HUES64 (cell line): ENCODE data around the gene ACTL8.

Experiments used
- H3K27ac ChIP-seq: 2 replicates; pipeline ENCODE4 v1.7.0; 2013; ENCODE audit warnings: low read depth, low read length, inconsistent platforms
- H3K27me3 ChIP-seq: 2 replicates; pipeline ENCODE4 v1.6.1; 2013; ENCODE audit warnings: mild to moderate bottlenecking, low read length; ENCODE audit not compliant: insufficient read depth
- H3K36me3 ChIP-seq: 2 replicates; pipeline ENCODE4 v1.6.1; 2013; ENCODE audit warnings: mild to moderate bottlenecking, low read length; ENCODE audit not compliant: insufficient read depth
- H3K4me1 ChIP-seq: 2 replicates; pipeline ENCODE4 v1.6.1; 2013; ENCODE audit warnings: mild to moderate bottlenecking, low read length, moderate library complexity; ENCODE audit not compliant: insufficient read depth
- H3K4me3 ChIP-seq: 2 replicates; pipeline ENCODE4 v1.5.1; 2013; ENCODE audit warnings: mild to moderate bottlenecking, low read length, moderate library complexity
- H3K9ac ChIP-seq: 2 replicates; pipeline ENCODE4 v1.6.1; 2013; ENCODE audit warnings: mild to moderate bottlenecking, low read depth, low read length
- H3K9me3 ChIP-seq: 2 replicates; pipeline ENCODE4 v1.6.1; 2013; ENCODE audit warnings: low read depth, low read length; ENCODE audit not compliant: insufficient read depth
- WGBS: fragments of 150-250, 120-280 bp; methylation state at CpG from one replicate; pipeline ENCODE4 v1.1.7; 2013; ENCODE audit warnings: missing lambda C conversion rate; 5-methylcytosine and 5-hydroxymethylcytosine counted together

ACTL8 gene

GRCh38 chr1:17772615-17773212, 17.6 kb downstream of the ACTL8 start:
- H3K27ac ChIP-seq, result no peak overlapping the region
- no peak overlapping the region for H3K4me3 ChIP-seq
- H3K36me3 ChIP-seq, result no peaks in the 10 kb centered on the region
- no peak overlapping the region for H3K9ac ChIP-seq
- H3K9me3 ChIP-seq, result no peaks in the 10 kb centered on the region
- no peaks in the 10 kb centered on the region for H3K27me3 ChIP-seq
- 88% methylated on average over 14 of the region's 14 CpGs for WGBS
- H3K4me1 ChIP-seq, result peaks cover 16% of the 10 kb centered on the region; the same call in 1 of the 2 replicates

DNA sequence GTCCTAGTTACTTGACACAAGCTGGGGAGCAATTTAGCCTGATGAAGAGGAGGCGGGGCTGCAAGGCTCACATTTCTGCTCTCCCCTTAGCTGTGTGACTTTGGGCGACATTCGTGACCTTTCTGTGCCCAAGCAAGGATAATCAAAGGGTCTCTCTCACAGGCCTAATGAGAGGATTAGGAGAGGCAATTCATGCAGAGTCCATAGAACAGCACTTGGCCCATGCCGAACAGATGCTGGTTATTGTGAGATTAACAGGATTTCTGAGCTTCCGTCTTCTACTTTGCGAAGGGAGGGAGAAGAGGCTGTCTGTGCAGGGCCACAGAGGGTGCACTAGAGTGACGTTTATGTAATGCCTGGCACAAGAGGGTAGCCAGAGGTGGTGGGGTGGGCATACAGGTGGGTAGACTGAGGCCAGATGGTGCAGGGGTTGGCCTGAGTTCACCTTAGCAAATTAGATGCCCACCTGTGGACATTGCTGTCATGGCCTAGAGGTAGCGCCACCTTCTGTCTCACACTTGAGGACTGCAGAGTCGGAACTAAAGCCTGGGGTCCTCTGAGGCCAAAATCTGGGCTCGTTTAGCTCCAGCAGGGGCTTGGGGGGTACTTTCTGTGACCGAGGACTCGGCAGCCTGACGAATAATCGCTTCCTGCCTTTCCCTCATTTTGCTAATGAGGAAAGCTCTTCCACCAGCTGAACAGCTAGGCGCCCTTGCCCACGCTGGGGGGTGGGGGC, 18.6 kb downstream of the ACTL8 start:
- no peak overlapping the region for H3K4me3 ChIP-seq
- no peaks in the 10 kb centered on the region for H3K36me3 ChIP-seq
- H3K9me3 ChIP-seq, result no peaks in the 10 kb centered on the region
- 83% methylated on average over 16 of the region's 16 CpGs for WGBS
- peaks cover 10% of the 10 kb centered on the region; the same call in 1 of the 2 replicates for H3K4me1 ChIP-seq
- H3K27me3 ChIP-seq, result no peaks in the 10 kb centered on the region
- no peak overlapping the region for H3K9ac ChIP-seq
- H3K27ac ChIP-seq, result no peak overlapping the region

- 97% methylated on average over 6 of the region's 6 CpGs for WGBS
- no peaks in the 10 kb centered on the region for H3K36me3 ChIP-seq
- no peaks in the 10 kb centered on the region for H3K27me3 ChIP-seq
- H3K9ac ChIP-seq, result no peak overlapping the region
- H3K4me3 ChIP-seq, result no peak overlapping the region
- no peak overlapping the region for H3K27ac ChIP-seq
- no peaks in the 10 kb centered on the region for H3K9me3 ChIP-seq
- peaks cover 8% of the 10 kb centered on the region; the same call in 1 of the 2 replicates for H3K4me1 ChIP-seq
These were observed 19.3 kb downstream of the ACTL8 start for GRCh38 chr1:17774452-17774851.

- H3K27me3 ChIP-seq, result no peaks in the 10 kb centered on the region
- no peak overlapping the region for H3K9ac ChIP-seq
- no peak overlapping the region for H3K4me3 ChIP-seq
- no peaks in the 10 kb centered on the region for H3K9me3 ChIP-seq
- H3K27ac ChIP-seq, result no peak overlapping the region
- H3K4me1 ChIP-seq, result peaks cover 8% of the 10 kb centered on the region; the same call in 1 of the 2 replicates
- 93% methylated on average over 2 of the region's 2 CpGs for WGBS
- H3K36me3 ChIP-seq, result no peaks in the 10 kb centered on the region
These were observed 20.7 kb downstream of the ACTL8 start for GRCh38 chr1:17775796-17776195.

DNA sequence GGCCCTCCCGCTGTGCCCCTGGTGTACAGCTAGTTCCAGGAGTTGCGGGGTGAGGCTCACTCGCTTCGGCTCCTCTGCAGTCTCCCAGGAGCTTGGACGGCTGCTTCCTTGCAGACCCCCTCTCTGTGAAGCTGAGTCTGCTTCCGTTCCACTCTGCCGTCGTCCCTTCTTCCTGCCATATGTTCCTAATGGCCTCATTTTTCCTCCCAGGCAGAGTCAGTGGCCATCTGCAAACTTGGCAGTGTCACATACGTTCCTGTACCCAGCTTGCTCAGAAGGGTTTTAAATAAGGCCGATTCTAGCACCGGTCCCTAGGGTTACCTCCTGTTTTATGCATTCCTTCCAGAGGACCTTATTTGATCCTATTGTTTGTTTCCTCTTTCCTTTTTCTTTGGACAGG, 21.3 kb downstream of the ACTL8 start:
- no peaks in the 10 kb centered on the region for H3K27me3 ChIP-seq
- WGBS, result 89% methylated on average over 11 of the region's 11 CpGs

DNA sequence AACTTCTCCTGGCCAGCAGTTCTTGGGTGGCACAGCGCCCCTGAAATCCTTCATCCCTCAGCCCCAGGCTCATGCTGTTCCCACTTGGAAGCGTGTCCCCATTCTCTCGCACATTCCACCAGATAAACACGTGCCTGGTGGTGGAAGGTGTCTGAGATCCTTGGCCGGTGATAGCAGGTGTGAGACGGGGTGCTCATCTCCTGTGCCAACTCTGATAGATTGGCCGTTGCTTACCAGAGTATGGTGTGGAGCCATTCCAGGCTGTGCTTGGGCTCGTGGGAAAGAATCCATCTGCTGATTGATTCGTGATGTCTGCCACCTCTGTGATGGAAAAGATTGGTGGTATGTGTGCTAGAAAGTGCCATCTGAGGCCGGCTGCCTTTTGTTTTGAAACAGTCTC, 22.2 kb downstream of the ACTL8 start:
- WGBS, result 91% methylated on average over 10 of the region's 10 CpGs

More for the DNA sequence above, 21.3 kb downstream of the ACTL8 start:
- H3K9ac ChIP-seq, result no peak overlapping the region
- no peaks in the 10 kb centered on the region for H3K36me3 ChIP-seq
- H3K4me3 ChIP-seq, result no peak overlapping the region
- H3K4me1 ChIP-seq, result peaks cover 8% of the 10 kb centered on the region; the same call in 1 of the 2 replicates
- H3K9me3 ChIP-seq, result no peaks in the 10 kb centered on the region
- no peak overlapping the region for H3K27ac ChIP-seq

DNA sequence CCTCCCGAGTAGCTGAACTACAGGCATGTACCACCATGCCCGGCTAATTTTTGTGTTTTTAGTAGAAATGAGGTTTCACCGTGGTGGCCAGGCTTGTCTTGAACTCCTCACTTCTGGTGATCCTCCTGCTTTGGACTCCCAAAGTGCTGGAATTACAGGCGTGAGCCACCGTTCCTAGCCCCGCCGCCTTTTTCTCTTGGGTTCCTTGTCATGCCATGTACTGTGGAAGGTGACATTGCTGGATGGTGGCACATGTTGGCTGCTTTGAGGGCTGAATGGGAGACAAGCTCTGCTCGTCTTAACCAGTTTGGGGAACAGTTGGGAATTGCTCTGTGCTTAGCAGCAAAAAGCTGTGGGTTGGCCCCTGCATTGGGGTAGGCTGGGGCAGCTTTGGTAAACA, 22.7 kb downstream of the ACTL8 start:
- peaks cover 6% of the 10 kb centered on the region; the same call in 1 of the 2 replicates for H3K4me1 ChIP-seq
- H3K27ac ChIP-seq, result no peak overlapping the region
- H3K36me3 ChIP-seq, result no peaks in the 10 kb centered on the region
- no peaks in the 10 kb centered on the region for H3K27me3 ChIP-seq
- no peaks in the 10 kb centered on the region for H3K9me3 ChIP-seq
- H3K4me3 ChIP-seq, result no peak overlapping the region
- H3K9ac ChIP-seq, result no peak overlapping the region
- WGBS, result 91% methylated on average over 8 of the region's 8 CpGs

More for the DNA sequence above, 22.2 kb downstream of the ACTL8 start:
- no peaks in the 10 kb centered on the region for H3K27me3 ChIP-seq
- no peaks in the 10 kb centered on the region for H3K36me3 ChIP-seq
- H3K4me3 ChIP-seq, result no peak overlapping the region
- H3K4me1 ChIP-seq, result peaks cover 8% of the 10 kb centered on the region; the same call in 1 of the 2 replicates
- no peaks in the 10 kb centered on the region for H3K9me3 ChIP-seq
- H3K27ac ChIP-seq, result no peak overlapping the region
- H3K9ac ChIP-seq, result no peak overlapping the region

DNA sequence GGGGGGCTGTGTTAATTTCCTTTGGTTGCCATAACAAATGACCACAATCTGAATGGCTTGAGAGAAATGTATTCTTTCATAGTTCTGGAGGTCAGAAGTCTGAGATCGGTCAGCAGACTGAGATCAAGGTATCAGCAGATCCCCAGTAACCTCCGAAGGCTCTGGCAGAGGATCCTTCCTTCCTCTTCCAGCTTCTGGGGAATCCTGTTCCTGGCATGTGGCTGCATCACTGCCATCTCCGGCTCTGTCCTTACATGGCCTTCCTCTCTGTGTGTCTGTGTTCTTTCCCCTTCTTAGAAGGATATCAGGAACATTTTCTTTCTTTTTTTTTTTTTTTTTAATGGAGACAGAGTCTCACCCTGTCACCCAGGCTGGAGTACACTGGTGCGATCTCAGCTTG, 25.8 kb downstream of the ACTL8 start:
- Histone ChIP-seq H3K27me3 (no peaks in the 10 kb centered on the region), H3K4me3 (no peak overlapping the region), H3K4me1 (no peaks in the 10 kb centered on the region), H3K9me3 (no peaks in the 10 kb centered on the region), H3K27ac (no peak overlapping the region), H3K36me3 (no peaks in the 10 kb centered on the region), H3K9ac (no peak overlapping the region)
- 94% methylated on average over 4 of the region's 4 CpGs for WGBS

- H3K27me3 ChIP-seq, result no peaks in the 10 kb centered on the region; the same call in 1 of the 2 replicates
- H3K36me3 ChIP-seq, result no peaks in the 10 kb centered on the region
- H3K4me3 ChIP-seq, result no peak overlapping the region
- no peak overlapping the region for H3K9ac ChIP-seq
- H3K27ac ChIP-seq, result no peak overlapping the region
- H3K4me1 ChIP-seq, result no peaks in the 10 kb centered on the region
- 95% methylated on average over 5 of the region's 5 CpGs for WGBS
- no peaks in the 10 kb centered on the region for H3K9me3 ChIP-seq
These were observed 34.8 kb downstream of the ACTL8 start for GRCh38 chr1:17789926-17790325.

DNA sequence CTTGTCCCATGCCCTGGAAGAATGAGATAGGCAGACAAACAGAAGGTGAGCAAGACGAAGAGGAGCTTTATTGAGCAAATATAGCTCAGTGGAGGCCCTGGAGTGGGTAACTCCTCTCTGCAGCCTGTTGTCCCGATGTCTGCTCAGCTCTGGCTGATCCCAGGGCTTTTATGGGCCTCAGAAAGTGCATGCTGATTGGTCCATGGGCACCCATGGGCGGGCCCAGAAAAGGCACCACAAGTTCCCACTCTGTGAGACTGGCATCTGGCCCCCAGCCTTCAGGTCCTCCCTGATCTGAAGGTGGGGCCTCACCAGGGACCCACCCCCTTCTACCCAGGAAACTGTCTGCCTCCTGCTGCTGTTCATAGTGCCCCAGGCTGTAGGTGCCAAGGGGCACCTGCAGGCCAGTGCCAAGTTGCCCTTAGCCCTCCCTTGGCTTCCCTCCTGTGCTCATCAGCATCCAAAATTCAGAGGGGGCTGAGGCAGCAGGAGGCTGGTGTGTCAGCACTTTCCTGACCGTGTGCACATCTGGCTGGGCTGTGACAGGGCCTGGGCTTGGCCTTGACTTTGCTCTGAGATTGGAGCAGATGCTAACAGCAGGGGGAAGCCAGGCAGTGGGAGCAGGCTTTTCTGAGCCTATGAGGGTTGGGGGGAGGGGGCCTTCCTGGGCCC, 35.4 kb downstream of the ACTL8 start:
- H3K9me3 ChIP-seq, result no peaks in the 10 kb centered on the region
- H3K9ac ChIP-seq, result no peak overlapping the region
- H3K4me1 ChIP-seq, result no peaks in the 10 kb centered on the region
- no peak overlapping the region for H3K27ac ChIP-seq
- H3K27me3 ChIP-seq, result no peaks in the 10 kb centered on the region; the same call in 1 of the 2 replicates
- no peaks in the 10 kb centered on the region for H3K36me3 ChIP-seq
- no peak overlapping the region for H3K4me3 ChIP-seq
- WGBS, result 89% methylated on average over 4 of the region's 4 CpGs

GRCh38 chr1:17791055-17791390, 35.9 kb downstream of the ACTL8 start:
- Histone ChIP-seq H3K27ac (no peak overlapping the region), H3K9me3 (no peaks in the 10 kb centered on the region), H3K4me1 (no peaks in the 10 kb centered on the region), H3K36me3 (no peaks in the 10 kb centered on the region), H3K27me3 (no peaks in the 10 kb centered on the region; the same call in 1 of the 2 replicates), H3K9ac (no peak overlapping the region), H3K4me3 (no peak overlapping the region)
- WGBS, result 82% methylated on average over 9 of the region's 9 CpGs
